Prostate gland (tissue), 2 donors: ENCODE results near the gene STAC.

Source experiments
- CTCF ChIP-seq, 4 experiments: fragments of 200-600 bp in 2 of 4; fragments of 450-650 bp in 2 of 4; sonication (generic) in 2 of 4; IDR thresholded peaks; 1 replicate in 3 of 4; 2 replicates in 1 of 4; pipeline ENCODE4 v1.5.1; 2016 to 2019; ENCODE audit warnings: antibody characterized with exemption in 4 of 4, mild to moderate bottlenecking in 2 of 4, moderate library complexity in 2 of 4
- POLR2A ChIP-seq: fragments of 450-650 bp; IDR thresholded peaks from one replicate; pipeline ENCODE4 v1.6.1; 2016; ENCODE audit warnings: antibody characterized with exemption, mild to moderate bottlenecking

- no peak for TF ChIP-seq CTCF (IDR thresholded peaks at IDR 0.05)
- TF ChIP-seq POLR2A: no peak
Measured at GRCh38 chr3:36362216-36362615, 18.1 kb upstream of the STAC start.
